ENCODE results near the gene NMRK1. TPM values are rescaled to one million over a fixed set of nuclear protein-coding genes. Genes with fewer than 3 reads are reported as not detected.

The NMRK1 gene
- total and polyA plus RNA-seq, 3 donors from 2014 or later, result 13.8 to 22.4 (median 21.3) TPM

DNA sequence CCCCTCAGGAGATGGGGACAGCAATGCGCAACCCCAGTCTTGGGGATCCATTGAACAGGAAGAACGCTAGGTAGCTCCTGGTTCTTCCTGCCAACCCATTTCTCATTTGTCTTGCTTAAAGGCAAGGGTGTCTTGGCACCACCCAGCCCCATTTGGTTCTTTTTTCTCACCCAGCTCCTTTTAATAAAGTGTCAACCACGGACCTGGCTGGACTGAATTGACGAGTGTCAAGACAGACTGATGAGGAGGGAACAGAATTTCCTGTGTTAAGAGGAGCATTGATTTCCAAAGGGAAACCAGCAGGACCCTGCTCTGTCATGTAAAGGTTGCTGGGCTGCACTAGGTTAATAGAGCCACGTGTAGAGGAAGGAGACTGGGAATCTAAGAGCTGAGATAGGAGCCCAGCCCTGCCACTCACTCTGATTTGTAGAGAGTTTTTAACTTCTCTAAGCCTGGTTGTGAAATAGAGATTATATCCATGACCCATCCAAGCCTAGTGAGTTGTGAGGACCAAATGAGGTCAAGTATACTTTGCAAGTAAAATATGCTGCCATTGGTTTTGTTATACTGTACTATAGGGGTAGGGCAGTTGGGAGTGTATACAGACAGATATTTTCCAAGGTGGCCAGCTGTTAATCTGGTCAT is 34.1 kb upstream of the NMRK1 start:
- WGBS, 2 donors, result 64 to 90% methylated on average over 5 of the region's 5 CpGs
- no peaks in the 10 kb centered on the region for H3K27me3 ChIP-seq
- H3K36me3 ChIP-seq (ENCODE audit: low read depth, missing control alignments), result no peaks in the 10 kb centered on the region
- intact Hi-C loops (cut with DNase I; ENCODE audit: low total_unique reads), result no loop called here
- TF ChIP-seq POLR2A (IDR thresholded peaks at IDR 0.05), result no peak
- TF ChIP-seq, protein P1, sequence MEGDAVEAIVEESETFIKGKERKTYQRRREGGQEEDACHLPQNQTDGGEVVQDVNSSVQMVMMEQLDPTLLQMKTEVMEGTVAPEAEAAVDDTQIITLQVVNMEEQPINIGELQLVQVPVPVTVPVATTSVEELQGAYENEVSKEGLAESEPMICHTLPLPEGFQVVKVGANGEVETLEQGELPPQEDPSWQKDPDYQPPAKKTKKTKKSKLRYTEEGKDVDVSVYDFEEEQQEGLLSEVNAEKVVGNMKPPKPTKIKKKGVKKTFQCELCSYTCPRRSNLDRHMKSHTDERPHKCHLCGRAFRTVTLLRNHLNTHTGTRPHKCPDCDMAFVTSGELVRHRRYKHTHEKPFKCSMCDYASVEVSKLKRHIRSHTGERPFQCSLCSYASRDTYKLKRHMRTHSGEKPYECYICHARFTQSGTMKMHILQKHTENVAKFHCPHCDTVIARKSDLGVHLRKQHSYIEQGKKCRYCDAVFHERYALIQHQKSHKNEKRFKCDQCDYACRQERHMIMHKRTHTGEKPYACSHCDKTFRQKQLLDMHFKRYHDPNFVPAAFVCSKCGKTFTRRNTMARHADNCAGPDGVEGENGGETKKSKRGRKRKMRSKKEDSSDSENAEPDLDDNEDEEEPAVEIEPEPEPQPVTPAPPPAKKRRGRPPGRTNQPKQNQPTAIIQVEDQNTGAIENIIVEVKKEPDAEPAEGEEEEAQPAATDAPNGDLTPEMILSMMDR (IDR thresholded peaks at IDR 0.05), result no peak
- DNase-seq, result no peak
- no peaks in the 10 kb centered on the region for H3K4me1 ChIP-seq
- no peaks in the 10 kb centered on the region for H3K9me3 ChIP-seq
- no peak overlapping the region for H3K4me3 ChIP-seq
- H3K27ac ChIP-seq, result no peak overlapping the region

DNA sequence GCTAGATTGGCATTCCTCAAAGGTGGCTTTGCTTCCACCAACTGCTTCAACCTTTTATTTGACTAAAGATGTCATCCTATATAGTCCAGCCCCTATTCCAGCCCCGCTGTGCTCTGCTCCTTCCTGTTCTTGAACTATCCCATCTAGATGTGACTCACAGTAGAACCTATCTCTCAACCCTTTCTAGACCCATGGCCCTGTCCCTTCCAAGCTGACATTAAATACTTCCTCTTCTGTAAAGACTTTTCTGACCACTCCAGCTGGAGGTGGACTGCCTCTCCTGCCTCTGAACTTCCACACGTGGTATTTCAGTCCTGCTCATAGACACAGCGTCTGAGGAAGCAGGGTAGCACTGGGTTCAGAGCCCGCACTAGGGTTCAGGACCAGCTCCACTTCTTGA is 32.7 kb upstream of the NMRK1 start:
- intact Hi-C loops (cut with DNase I; ENCODE audit: low total_unique reads), result no loop called here
- H3K27me3 ChIP-seq, result no peaks in the 10 kb centered on the region
- WGBS, 2 donors, result 81 to 92% methylated on average over 4 of the region's 4 CpGs
- no peak overlapping the region for H3K4me3 ChIP-seq
- no peak for TF ChIP-seq POLR2A (IDR thresholded peaks at IDR 0.05)
- TF ChIP-seq, protein P1 (IDR thresholded peaks at IDR 0.05), result no peak
- no peaks in the 10 kb centered on the region for H3K4me1 ChIP-seq
- DNase-seq, result no peak
- no peak overlapping the region for H3K27ac ChIP-seq
- H3K36me3 ChIP-seq (ENCODE audit: low read depth, missing control alignments), result no peaks in the 10 kb centered on the region
- H3K9me3 ChIP-seq, result no peaks in the 10 kb centered on the region

DNA sequence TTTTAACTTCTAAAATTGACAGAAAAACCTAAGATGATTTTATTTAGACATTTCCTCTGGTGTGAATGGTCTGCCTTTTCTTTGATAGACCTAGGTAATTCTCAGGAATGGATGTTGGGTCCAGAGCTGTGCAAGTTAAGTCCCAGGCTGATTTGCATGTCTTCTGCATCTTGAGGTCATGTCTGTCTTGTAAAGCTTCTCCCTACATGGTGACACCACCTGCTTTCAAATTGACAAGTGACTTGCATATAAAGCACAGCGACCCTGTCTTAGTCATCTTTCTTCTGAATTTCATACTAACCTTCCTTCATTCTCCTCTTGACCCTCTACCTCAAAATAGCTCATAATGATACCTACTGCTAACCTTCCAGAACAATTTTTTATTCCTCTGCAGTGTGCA is 29.6 kb upstream of the NMRK1 start:
- Histone ChIP-seq H3K27me3 (no peaks in the 10 kb centered on the region), H3K27ac (no peak overlapping the region), H3K4me1 (no peaks in the 10 kb centered on the region), H3K9me3 (no peaks in the 10 kb centered on the region), H3K4me3 (no peak overlapping the region), H3K36me3 (ENCODE audit: low read depth, missing control alignments) (no peaks in the 10 kb centered on the region)
- 86 to 96% methylated on average over 1 of the region's 1 CpG for whole genome bisulfite sequencing, 2 donors
- intact Hi-C loops (cut with DNase I; ENCODE audit: low total_unique reads), result no loop called here
- DNase-seq, result no peak
- TF ChIP-seq POLR2A (IDR thresholded peaks at IDR 0.05), result no peak
- TF ChIP-seq, protein P1 (IDR thresholded peaks at IDR 0.05), result no peak

DNA sequence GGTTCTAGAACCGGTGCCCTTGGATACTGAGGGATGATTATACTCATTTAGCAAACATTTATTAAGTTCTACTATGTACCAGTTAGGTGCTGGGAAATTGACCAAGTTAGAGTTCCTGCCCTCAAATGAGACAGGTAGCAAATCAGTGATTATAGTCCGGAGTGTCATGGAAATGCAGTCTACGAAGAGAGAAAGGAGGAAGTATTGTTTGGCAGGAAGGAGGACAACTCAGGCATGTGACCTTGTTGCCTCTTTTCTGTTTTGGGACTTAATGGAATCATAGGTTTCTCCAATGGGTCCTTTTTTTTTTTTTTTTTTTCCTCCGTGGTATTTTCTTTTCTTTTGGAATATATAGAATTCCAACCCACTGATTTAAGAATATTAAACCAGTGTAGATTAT is 28.4 kb upstream of the NMRK1 start:
- intact Hi-C loops (cut with DNase I; ENCODE audit: low total_unique reads), result no loop called here
- no peak overlapping the region for H3K4me3 ChIP-seq
- WGBS, 2 donors, result 79% methylated on average over 4 of the region's 4 CpGs

More for the DNA sequence above, 28.4 kb upstream of the NMRK1 start:
- TF ChIP-seq POLR2A (IDR thresholded peaks at IDR 0.05), result no peak
- TF ChIP-seq, protein P1 (IDR thresholded peaks at IDR 0.05), result no peak
- Histone ChIP-seq H3K4me1 (no peaks in the 10 kb centered on the region), H3K27me3 (no peaks in the 10 kb centered on the region), H3K9me3 (no peaks in the 10 kb centered on the region), H3K36me3 (ENCODE audit: low read depth, missing control alignments) (no peaks in the 10 kb centered on the region), H3K27ac (no peak overlapping the region)
- no peak for DNase-seq

Measured in testis (tissue), 3 donors.